Tibial nerve (tissue), 4 donors: Measurements from ENCODE around the gene RAB40C. TPM values are rescaled to one million over a fixed set of nuclear protein-coding genes. Genes with fewer than 3 reads are reported as not detected.

Source experiments
- DNase-seq, 2 donors: peaks; one replicate each; pipeline ENCODE4 v3.0.0-alpha.2; 2019; ENCODE audit warnings: low spot score in 2 of 2
- H3K27ac ChIP-seq, 4 donors: fragments of 200-600 bp; sonication (generic) in 3 of 4; one replicate each; pipeline ENCODE4 v1.5.1; 2017 to 2019; ENCODE audit warnings: mild to moderate bottlenecking in 1 of 4
- H3K27me3 ChIP-seq, 2 donors: fragments of 200-600 bp; sonication (generic) in 1 of 2; one replicate each; pipeline versions ENCODE4 v1.5.1 to v1.6.0; 2017 to 2019
- H3K36me3 ChIP-seq, 3 donors: fragments of 200-600 bp; sonication (generic); one replicate each; pipeline ENCODE4 v1.5.1; 2018 to 2019
- H3K4me1 ChIP-seq, 4 donors: fragments of 200-600 bp; sonication (generic) in 3 of 4; one replicate each; pipeline ENCODE4 v1.5.1; 2017 to 2019
- H3K4me3 ChIP-seq, 4 donors: fragments of 200-600 bp; sonication (generic) in 3 of 4; one replicate each; pipeline ENCODE4 v1.5.1; 2017 to 2019; ENCODE audit warnings: mild to moderate bottlenecking in 1 of 4, moderate library complexity in 1 of 4
- H3K9me3 ChIP-seq, 4 donors: fragments of 200-600 bp; sonication (generic) in 3 of 4; one replicate each; pipeline ENCODE4 v1.5.1; 2017 to 2019
- CTCF ChIP-seq, 5 experiments: fragments of 200-600 bp in 3 of 5; fragments of 450-650 bp in 2 of 5; sonication (generic) in 3 of 5; IDR thresholded peaks; one replicate each; pipeline ENCODE4 v1.5.1; 2016 to 2019; ENCODE audit warnings: antibody characterized with exemption in 5 of 5, mild to moderate bottlenecking in 3 of 5, moderate library complexity in 2 of 5
- EP300 ChIP-seq, 2 donors: sonication (generic); formaldehyde crosslinking; IDR thresholded peaks; one replicate each; pipeline ENCODE4 v1.6.1; 2017; ENCODE audit warnings: antibody characterized with exemption in 2 of 2, mild to moderate bottlenecking in 1 of 2
- POLR2A ChIP-seq, 2 donors: fragments of 450-650 bp; IDR thresholded peaks; one replicate each; pipeline ENCODE4 v1.6.1; 2017; ENCODE audit warnings: antibody characterized with exemption in 2 of 2, mild to moderate bottlenecking in 2 of 2, moderate library complexity in 2 of 2
- WGBS, 2 donors: methylation state at CpG; one replicate each; pipeline ENCODE4 v1.1.5; 2018; 5-methylcytosine and 5-hydroxymethylcytosine counted together
- total RNA-seq, 4 donors: library from RNA; depleted of rRNA; stranded (reverse); fragments of >200 nt; gene quantifications; one replicate each; pipeline ENCODE4 v1.1.0, GENCODE V29; 2016

RAB40C gene
- total RNA-seq, 4 donors from 2014 or later = 21.1 to 30.6 (median 27.5) TPM

GRCh38 chr16:670485-671352, 80.9 kb downstream of the RAB40C start:
- Histone ChIP-seq H3K27ac (no peak overlapping the region), H3K4me3 (no peak overlapping the region), H3K4me1 (peaks cover 3 to 45% (median 19%) of the 10 kb centered on the region in 4 donors), H3K9me3 (no peaks in the 10 kb centered on the region), H3K27me3 (no peaks in the 10 kb centered on the region), H3K36me3 (peaks cover 0 to 60% (median 4%) of the 10 kb centered on the region in 3 donors)
- no peak for DNase-seq
- 90 to 91% methylated on average over 29 to 49 of the region's 52 CpGs for WGBS, 2 donors
- no peak for TF ChIP-seq POLR2A (IDR thresholded peaks at IDR 0.05)
- TF ChIP-seq EP300 (IDR thresholded peaks at IDR 0.05) = no peak

- TF ChIP-seq POLR2A (IDR thresholded peaks at IDR 0.05) (no peak), EP300 (IDR thresholded peaks at IDR 0.05) (no peak), CTCF (IDR thresholded peaks at IDR 0.05) (no peak)
- H3K27ac ChIP-seq = no peak overlapping the region
- no peak overlapping the region for H3K4me3 ChIP-seq
- WGBS, 2 donors = 83 to 89% methylated on average over 26 to 38 of the region's 40 CpGs
- peaks cover 0 to 60% (median 4%) of the 10 kb centered on the region in 3 donors for H3K36me3 ChIP-seq
- no peaks in the 10 kb centered on the region for H3K27me3 ChIP-seq
- no peaks in the 10 kb centered on the region for H3K9me3 ChIP-seq
- peaks cover 3 to 52% (median 22%) of the 10 kb centered on the region in 4 donors for H3K4me1 ChIP-seq
- DNase-seq = no peak
Measured at GRCh38 chr16:671353-672131, 81.7 kb downstream of the RAB40C start.

GRCh38 chr16:672371-672770, 82.5 kb downstream of the RAB40C start:
- no peak for TF ChIP-seq EP300 (IDR thresholded peaks at IDR 0.05)
- 91 to 93% methylated on average over 14 to 16 of the region's 19 CpGs for WGBS, 2 donors
- Histone ChIP-seq H3K4me1 (peaks cover 3 to 47% (median 20%) of the 10 kb centered on the region in 4 donors), H3K27me3 (no peaks in the 10 kb centered on the region), H3K36me3 (peaks cover 0 to 60% (median 4%) of the 10 kb centered on the region in 3 donors), H3K9me3 (no peaks in the 10 kb centered on the region), H3K27ac (no peak overlapping the region), H3K4me3 (no peak overlapping the region)
- no peak for DNase-seq

GRCh38 chr16:672851-673250, 83.0 kb downstream of the RAB40C start:
- H3K36me3 ChIP-seq = peaks cover 0 to 60% (median 4%) of the 10 kb centered on the region in 3 donors
- no peak for DNase-seq
- 92 to 97% methylated on average over 15 to 16 of the region's 21 CpGs for WGBS, 2 donors

GRCh38 chr16:673399-673991, 83.6 kb downstream of the RAB40C start:
- Histone ChIP-seq H3K27ac (no peak overlapping the region), H3K27me3 (no peaks in the 10 kb centered on the region), H3K4me3 (no peak overlapping the region), H3K4me1 (peaks cover 3 to 41% (median 18%) of the 10 kb centered on the region in 4 donors), H3K36me3 (peaks cover 0 to 60% (median 4%) of the 10 kb centered on the region in 3 donors), H3K9me3 (no peaks in the 10 kb centered on the region)
- TF ChIP-seq EP300 (IDR thresholded peaks at IDR 0.05) (no peak), CTCF (IDR thresholded peaks at IDR 0.05) (no peak), POLR2A (IDR thresholded peaks at IDR 0.05) (no peak)
- no peak for DNase-seq
- WGBS, 2 donors = 86 to 87% methylated on average over 11 to 16 of the region's 18 CpGs

More at GRCh38 chr16:672851-673250, 83.0 kb downstream of the RAB40C start:
- no peak overlapping the region for H3K4me3 ChIP-seq
- H3K4me1 ChIP-seq = peaks cover 3 to 43% (median 16%) of the 10 kb centered on the region in 4 donors
- no peak overlapping the region for H3K27ac ChIP-seq
- no peaks in the 10 kb centered on the region for H3K9me3 ChIP-seq
- no peaks in the 10 kb centered on the region for H3K27me3 ChIP-seq
- TF ChIP-seq CTCF (IDR thresholded peaks at IDR 0.05) (no peak), POLR2A (IDR thresholded peaks at IDR 0.05) (no peak), EP300 (IDR thresholded peaks at IDR 0.05) (no peak)
